GM18951 (cell line): Measurements from ENCODE around the gene XXYLT1.

ENCODE experiments used
- POLR2A ChIP-seq: IDR thresholded peaks from 4 replicates; pipeline ENCODE4 v1.6.1; 2011; ENCODE audit warnings: mild to moderate bottlenecking; ENCODE audit not compliant: insufficient read length, insufficient read depth; ENCODE audit errors: extremely low read depth
- in situ Hi-C: fragments of 300-500 bp; cut with MboI; formaldehyde crosslinking; loops from one replicate; pipeline ENCODE4 v1.12.0; 2022; ENCODE audit warnings: low sequenced_read_pairs, mixed read lengths, inconsistent platforms; ENCODE audit not compliant: unreplicated experiment

XXYLT1 gene

DNA sequence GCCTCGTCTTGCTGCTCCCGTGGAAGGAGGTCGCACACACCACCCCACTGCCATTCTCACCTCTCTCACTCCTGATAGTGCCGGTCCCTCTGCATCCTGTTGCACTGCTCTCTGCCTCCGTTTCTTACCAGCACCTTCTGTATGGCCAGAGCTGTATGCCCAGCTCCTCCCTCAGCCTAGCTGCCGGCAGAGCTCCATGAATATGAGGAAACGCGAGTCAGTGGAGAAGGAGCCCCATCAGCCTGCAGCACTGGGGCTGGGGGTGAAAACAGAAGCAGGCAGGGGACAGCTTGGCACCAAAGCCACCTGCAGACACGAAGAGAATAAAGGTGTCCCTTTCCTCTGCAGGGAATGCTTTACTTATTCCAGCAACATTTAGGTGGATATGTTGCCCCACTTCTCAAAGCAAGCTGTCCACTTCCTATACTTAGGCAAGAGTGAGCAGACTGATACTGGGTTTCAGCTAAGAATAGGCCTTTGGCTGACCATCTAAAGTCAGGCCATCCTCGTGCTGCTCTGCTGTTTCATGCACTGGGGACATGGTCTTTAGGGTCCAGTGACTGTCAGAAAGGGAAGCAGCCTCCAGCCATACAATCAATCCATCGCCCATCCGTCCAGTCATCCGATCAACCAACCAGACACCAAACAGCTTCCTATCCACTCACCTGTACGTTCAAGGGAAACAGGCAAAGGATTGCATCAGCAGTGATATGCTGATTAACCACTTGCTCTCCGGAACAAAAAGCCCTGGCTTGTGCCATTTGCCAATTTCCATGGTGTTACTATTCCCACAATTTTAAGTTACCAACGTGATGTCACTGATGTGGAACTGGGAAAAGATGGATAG lies 222.7 kb downstream of the XXYLT1 start:
- in situ Hi-C loops: no loop called here
- no peak for TF ChIP-seq POLR2A

- in situ Hi-C loops: no loop called here
- TF ChIP-seq POLR2A: no peak
Observed at GRCh38 chr3:195047536-195047935, 223.4 kb downstream of the XXYLT1 start.

- in situ Hi-C loops: no loop called here
- TF ChIP-seq POLR2A: no peak
Observed at GRCh38 chr3:195046441-195046840, 224.5 kb downstream of the XXYLT1 start.

- no peak for TF ChIP-seq POLR2A
- in situ Hi-C loops: no loop called here
Observed at GRCh38 chr3:195045481-195046210, 225.3 kb downstream of the XXYLT1 start.

GRCh38 chr3:195044411-195044810 lies 226.5 kb downstream of the XXYLT1 start:
- no peak for TF ChIP-seq POLR2A
- in situ Hi-C loops: no loop called here

- no peak for TF ChIP-seq POLR2A
- in situ Hi-C loops: no loop called here
Observed at GRCh38 chr3:195043607-195044339, 227.2 kb downstream of the XXYLT1 start.

DNA sequence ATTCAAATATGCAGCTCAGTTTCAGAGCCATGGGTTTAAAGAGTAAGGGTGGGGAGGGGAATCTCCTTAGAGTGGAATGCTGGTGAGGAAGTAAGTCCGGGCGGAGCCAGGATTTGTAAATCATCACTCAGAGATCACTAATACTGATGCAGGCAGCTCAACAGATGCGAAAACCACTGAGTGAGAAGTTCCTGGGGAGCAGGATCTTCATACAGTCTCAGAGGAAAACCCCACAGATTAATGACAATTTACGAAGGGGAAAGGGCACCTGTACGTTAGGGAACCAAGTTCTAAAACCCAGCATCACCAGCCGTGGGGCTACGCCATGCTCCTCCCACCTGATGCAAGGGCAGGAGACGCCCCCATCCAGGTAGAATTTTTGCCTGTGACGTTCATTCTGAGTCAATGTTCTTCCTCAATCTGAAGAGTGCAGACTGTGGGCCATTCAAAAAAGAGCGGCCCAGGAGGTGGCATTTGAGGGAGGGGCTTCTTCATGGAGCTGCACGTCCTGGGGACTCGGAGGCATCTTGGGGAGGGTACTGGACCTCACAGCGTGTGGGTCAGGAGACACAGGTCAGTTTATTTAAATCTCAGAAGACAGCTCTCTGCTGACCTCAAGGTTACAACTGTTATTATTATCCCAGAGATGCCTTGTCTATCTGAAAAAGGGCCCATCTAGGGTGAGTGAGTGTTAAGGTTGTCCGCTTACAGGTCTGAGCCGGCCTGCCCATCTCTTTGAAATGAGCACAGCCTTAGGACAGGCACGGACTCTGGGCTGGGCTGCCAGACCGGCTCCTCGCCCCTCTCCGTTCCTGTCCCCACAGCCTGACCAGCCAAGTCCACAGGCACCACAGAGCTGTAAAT lies 228.0 kb downstream of the XXYLT1 start:
- no peak for TF ChIP-seq POLR2A
- in situ Hi-C loops: no loop called here

GRCh38 chr3:195041871-195042742 lies 228.9 kb downstream of the XXYLT1 start:
- in situ Hi-C loops: no loop called here
- TF ChIP-seq POLR2A: no peak

- in situ Hi-C loops: no loop called here
Observed at GRCh38 chr3:195040773-195041520, 230.0 kb downstream of the XXYLT1 start.

DNA sequence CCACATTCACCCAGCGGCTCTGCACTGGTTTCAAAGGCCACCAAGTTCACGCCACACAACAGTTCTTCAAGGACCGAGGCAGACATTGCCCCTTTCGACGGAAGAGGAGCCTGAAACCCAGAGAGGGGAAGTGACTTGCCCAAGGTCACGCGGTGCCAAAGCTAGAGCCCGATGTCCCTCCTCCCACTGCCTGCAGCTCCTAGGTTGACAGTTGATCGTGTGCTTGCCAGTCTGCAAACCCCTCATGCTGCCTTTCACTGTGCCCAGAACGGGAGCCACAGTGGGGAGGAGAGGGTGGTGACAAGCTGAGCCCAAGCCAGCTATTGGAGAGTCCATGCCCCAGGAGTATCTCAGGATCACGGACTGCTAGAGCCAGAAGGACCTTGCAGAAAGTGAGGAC lies 230.9 kb downstream of the XXYLT1 start:
- in situ Hi-C loops: no loop called here
- no peak for TF ChIP-seq POLR2A

More at GRCh38 chr3:195040773-195041520, 230.0 kb downstream of the XXYLT1 start:
- TF ChIP-seq POLR2A: no peak
